ENCODE measurements around the gene VSIG2.

VSIG2 gene

DNA sequence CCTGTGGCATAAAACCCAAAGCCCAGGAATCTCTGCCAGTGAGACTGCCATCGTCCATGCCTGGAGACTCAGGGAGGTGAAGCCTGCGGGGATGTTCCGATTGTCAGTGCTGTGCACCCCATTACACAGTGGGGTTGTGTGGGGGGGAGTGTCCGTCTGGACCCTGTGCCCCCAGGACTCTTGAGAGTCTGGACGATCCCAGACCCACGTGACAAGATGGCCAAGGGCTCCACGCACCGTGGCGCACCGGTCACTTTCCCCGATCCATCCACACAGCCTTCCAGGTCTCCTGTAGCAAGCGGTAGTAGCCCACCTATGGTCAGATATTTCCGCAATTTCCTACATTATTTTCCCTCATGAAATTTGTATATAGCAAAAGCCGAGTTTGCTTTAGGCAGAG lies 33.3 kb downstream of the VSIG2 start:
- TF ChIP-seq, protein P1, sequence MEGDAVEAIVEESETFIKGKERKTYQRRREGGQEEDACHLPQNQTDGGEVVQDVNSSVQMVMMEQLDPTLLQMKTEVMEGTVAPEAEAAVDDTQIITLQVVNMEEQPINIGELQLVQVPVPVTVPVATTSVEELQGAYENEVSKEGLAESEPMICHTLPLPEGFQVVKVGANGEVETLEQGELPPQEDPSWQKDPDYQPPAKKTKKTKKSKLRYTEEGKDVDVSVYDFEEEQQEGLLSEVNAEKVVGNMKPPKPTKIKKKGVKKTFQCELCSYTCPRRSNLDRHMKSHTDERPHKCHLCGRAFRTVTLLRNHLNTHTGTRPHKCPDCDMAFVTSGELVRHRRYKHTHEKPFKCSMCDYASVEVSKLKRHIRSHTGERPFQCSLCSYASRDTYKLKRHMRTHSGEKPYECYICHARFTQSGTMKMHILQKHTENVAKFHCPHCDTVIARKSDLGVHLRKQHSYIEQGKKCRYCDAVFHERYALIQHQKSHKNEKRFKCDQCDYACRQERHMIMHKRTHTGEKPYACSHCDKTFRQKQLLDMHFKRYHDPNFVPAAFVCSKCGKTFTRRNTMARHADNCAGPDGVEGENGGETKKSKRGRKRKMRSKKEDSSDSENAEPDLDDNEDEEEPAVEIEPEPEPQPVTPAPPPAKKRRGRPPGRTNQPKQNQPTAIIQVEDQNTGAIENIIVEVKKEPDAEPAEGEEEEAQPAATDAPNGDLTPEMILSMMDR (conservative IDR thresholded peaks at IDR 0.05; ENCODE audit: low read depth, low read length): no peak
- no peak for DNase-seq (ENCODE audit: low read depth)
- H3K4me3 ChIP-seq (ENCODE audit: low read depth, low read length): no peak overlapping the region

DNA sequence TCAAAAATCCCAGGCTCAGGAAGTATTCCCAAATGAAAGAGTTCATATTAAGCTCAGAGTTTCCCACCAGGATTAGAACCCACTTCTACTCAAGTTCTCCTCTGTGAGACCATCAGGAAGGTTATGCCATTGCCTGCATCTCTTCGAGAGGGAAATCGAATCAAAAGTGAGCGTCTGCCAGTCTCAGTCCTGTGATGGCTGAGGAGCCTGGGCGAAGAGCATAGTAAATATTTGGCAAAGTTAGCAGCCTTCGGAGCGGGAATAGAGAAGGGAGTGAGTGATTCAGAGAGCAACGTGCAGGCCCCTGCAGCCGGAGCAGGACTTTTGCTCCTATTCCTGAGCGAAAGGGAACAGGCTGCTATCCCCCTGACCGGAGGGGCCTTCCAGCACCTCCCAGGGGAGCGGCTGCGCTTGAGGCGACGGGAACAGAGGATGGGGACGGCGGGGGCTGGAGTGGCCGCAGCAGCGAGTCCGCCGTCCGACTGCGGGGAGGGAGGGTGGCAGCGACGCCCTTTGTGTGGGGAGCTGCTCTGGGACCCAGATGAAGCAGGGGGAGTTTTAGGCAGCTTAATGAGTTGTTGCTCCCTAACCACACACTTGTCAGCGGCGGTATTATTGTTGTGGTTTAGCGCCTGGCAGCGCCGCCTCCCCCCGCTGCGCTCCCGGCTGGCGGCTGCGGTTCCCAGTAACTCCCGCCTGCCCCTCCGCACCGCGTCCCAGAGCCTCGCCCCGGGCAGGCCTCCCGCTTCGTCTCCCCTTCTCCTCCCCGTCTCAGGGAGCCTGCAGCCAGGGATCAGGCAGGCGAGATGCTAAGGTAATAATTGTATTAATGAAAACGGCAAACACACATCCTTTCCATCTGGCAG lies 34.0 kb downstream of the VSIG2 start:
- DNase-seq (ENCODE audit: low read depth): peak; percentile 35
- peak overlapping the region; percentile 46 for H3K4me3 ChIP-seq (ENCODE audit: low read depth, low read length)
- TF ChIP-seq, protein P1 (conservative IDR thresholded peaks at IDR 0.05; ENCODE audit: low read depth, low read length): no peak

DNA sequence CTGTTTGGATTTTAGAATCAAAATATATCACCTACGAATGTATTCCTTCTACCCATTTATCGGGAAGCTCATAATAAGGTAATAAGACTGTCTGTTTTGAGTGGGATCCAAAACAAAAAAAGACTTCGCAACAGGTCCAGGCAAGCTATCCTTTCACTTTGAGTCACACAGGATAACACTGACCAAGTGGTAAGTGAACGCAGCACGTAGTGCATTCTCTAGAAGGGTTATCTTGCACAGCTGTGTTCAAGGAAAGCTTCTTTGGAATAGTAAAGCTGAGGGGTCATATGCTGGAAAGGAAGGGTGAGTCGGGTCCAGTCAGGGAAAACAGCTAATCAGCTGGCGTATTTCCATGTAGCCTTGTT lies 34.7 kb downstream of the VSIG2 start:
- DNase-seq (ENCODE audit: low read depth): peak; percentile 50
- TF ChIP-seq, protein P1 (conservative IDR thresholded peaks at IDR 0.05; ENCODE audit: low read depth, low read length): no peak
- H3K4me3 ChIP-seq (ENCODE audit: low read depth, low read length): peak overlapping the region; percentile 6

DNA sequence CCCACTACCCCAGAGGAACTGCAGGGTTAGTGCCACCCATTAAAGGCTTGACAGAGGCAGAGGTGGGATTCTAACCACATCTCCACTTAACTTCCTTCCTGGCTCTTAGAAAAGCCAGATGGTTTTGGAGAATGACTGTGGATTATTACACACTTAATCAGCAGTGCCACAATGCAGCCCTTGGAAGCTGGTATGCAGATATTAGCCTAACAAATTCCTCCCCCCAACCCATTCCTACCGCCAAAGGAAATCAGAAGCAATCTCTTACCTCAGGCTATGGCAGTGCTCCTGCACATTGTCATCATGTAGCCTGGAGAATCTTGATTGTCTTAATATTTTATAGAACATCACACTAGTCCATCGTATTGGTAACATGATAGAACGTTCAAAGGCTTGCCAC lies 35.5 kb downstream of the VSIG2 start:
- H3K4me3 ChIP-seq (ENCODE audit: low read depth, low read length): no peak overlapping the region
- no peak for DNase-seq (ENCODE audit: low read depth)
- TF ChIP-seq, protein P1 (conservative IDR thresholded peaks at IDR 0.05; ENCODE audit: low read depth, low read length): no peak

DNA sequence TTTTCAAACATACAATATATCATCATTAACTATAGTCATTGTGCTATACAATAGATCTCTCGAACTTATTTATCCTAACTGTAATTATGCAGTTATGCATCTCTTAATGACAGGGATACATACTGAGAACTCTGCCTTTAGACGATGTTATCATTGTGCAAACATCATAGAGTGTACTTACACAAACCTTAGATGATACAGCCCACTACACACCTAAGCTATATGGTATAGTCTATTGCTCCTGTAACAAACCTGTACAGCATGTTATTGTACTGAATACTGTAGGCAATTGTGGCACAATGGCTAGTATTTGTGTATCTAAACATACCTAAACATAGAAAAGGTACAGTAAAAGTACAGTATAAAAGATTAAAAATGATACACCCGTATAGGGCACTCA lies 39.7 kb downstream of the VSIG2 start:
- TF ChIP-seq, protein P1 (conservative IDR thresholded peaks at IDR 0.05; ENCODE audit: low read depth, low read length): no peak
- no peak for DNase-seq (ENCODE audit: low read depth)
- no peak overlapping the region for H3K4me3 ChIP-seq (ENCODE audit: low read depth, low read length)

DNA sequence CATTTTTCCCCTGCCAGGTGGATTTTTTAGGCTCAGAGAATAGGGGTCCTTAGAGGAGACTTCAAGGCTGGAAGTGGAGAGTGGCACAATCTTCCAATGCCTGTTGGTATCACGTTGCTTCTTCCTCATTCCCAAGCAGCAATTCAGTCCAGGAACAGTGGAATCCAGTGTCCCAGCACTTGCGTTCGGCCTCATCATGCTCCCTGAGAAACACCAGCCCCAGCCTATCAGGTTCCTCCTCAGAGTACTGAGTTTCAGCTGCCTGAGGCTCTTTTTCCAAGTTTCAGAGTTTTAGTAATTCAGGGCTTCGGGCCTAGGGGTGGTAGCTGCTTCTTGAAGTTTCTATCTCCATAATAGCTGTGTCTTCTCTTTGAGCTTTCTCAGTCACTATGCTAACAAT lies 44.2 kb downstream of the VSIG2 start:
- DNase-seq (ENCODE audit: low read depth): no peak
- no peak overlapping the region for H3K4me3 ChIP-seq (ENCODE audit: low read depth, low read length)
- TF ChIP-seq, protein P1 (conservative IDR thresholded peaks at IDR 0.05; ENCODE audit: low read depth, low read length): no peak

DNA sequence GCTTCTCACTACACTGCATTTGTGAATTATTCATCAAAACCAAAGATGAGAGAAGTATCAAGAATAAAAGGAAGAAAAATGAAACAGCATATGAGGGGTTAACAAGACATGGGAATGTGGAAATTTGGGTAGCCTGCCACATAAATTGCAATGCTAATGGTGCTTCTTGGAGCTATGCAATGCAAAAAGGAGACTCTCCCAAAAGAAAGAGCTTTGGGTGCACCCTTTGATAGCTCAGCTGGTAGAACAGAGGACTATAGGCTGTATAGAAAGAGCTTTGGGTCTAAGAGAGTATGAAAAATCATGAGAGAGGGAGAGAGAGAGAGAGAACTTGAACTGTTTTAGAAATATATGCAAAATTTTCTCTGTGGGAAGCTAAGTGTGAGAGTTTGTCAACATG lies 52.0 kb downstream of the VSIG2 start:
- H3K4me3 ChIP-seq (ENCODE audit: low read depth, low read length): no peak overlapping the region
- TF ChIP-seq, protein P1 (conservative IDR thresholded peaks at IDR 0.05; ENCODE audit: low read depth, low read length): no peak
- DNase-seq (ENCODE audit: low read depth): no peak
